Stimulated activated effector memory CD8-positive, alpha-beta T cell treated with anti-CD3 and anti-CD28 coated beads, Interleukin-12 subunit alpha, Interleukin-12 subunit beta, amount 100 ng/mL, for 72 hours (primary cell): ENCODE data around the gene ATP5F1E.

Source experiments
- ATAC-seq: fragments of 150-1000 bp; cut with Tn5 transposase; 2 replicates; pipeline ENCODE4 v1.10.0; 2021
- DNase-seq, 2 donors: peaks; one replicate each; pipeline ENCODE4 v3.0.0; 2021 to 2022; ENCODE audit warnings: low spot score in 2 of 2
- H3K27ac Mint-ChIP-seq: one replicate; pipeline ENCODE4 v1.8.0; 2022; ENCODE audit warnings: mild to moderate bottlenecking, mixed read lengths
- H3K36me3 Mint-ChIP-seq: one replicate; pipeline ENCODE4 v1.8.0; 2022; ENCODE audit warnings: mild to moderate bottlenecking, mixed read lengths
- H3K4me1 Mint-ChIP-seq: one replicate; pipeline ENCODE4 v1.8.0; 2022; ENCODE audit warnings: mixed read lengths
- H3K4me3 Mint-ChIP-seq: one replicate; pipeline ENCODE4 v1.8.0; 2022; ENCODE audit warnings: mild to moderate bottlenecking, mixed read lengths
- H3K9me3 Mint-ChIP-seq: one replicate; pipeline ENCODE4 v1.8.0; 2022; ENCODE audit warnings: mixed read lengths

The ATP5F1E gene

DNA sequence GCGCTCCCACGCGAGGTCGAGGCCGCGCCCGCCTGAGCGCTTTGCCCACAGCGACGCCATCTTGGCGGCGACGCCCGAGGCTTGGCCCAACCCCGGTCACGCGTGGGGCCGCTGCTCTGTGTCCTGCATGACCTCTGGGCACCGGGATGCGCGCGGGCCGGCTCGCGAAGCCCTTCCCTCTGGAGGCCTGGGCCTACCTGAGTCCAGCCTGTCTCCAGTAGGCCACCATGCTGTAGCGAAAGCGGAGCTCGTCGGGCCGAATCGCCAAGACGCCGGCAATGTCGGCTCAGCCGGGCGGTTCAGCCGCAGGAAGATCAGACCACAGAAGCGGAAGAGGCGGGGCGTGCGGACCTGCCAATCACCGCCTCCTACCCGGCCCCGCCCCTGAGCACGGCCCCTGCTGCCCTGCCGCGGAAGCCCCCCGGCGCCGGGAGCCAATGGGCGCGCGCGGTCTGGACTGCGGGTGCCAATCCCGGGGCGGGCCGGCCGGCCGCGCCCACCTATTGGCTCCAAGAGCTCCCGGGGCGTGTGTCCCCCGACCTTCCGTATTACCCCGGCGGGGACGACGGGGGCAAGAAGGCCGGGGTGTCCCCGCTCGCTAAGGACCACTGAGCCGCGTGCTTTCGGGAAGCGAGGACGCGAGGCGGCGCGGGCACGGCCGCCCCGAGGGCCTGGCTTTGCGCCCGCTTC, at the start of gene ATP5F1E:
Gene ATP5F1E, minus strand, starts transcription at position 313 of the 690 bp plus-strand sequence. Its CDS starts 84 bp downstream, at position 229.
- Mint-ChIP-seq H3K36me3 (peaks cover 92% of the 10 kb centered on the region), H3K4me1 (peaks cover 53% of the 10 kb centered on the region), H3K27ac (peak within 1 kb of the TSS; percentile 92), H3K9me3 (no peaks in the 10 kb centered on the region), H3K4me3 (peak within 1 kb of the TSS; percentile 86)
- peak; percentile 91 to 97 for DNase-seq
- ATAC-seq, result peak; percentile 97

DNA sequence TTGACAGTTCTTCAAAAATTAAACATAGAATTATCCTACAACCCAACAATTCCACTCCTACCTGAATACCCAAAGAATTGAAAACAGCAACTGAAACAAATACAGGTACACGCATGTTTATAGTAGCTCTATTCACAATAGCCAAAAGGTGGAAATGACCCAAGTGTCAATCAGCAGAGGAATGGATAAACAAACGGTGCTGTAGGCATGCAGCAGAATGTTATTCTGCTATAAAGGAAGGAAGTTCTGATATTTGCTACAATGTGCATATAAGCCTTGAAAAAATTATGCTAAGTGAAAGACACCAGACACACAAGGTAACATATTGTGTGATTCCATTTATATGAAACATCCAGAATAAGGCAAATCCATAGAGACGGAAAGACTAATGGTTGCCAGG, 48.9 kb upstream of the ATP5F1E start:
- Mint-ChIP-seq H3K4me1 (peaks cover 20% of the 10 kb centered on the region), H3K27ac (no peak overlapping the region), H3K9me3 (no peaks in the 10 kb centered on the region), H3K4me3 (no peak overlapping the region), H3K36me3 (peaks cover 4% of the 10 kb centered on the region)
- ATAC-seq (no peak), DNase-seq (no peak)

DNA sequence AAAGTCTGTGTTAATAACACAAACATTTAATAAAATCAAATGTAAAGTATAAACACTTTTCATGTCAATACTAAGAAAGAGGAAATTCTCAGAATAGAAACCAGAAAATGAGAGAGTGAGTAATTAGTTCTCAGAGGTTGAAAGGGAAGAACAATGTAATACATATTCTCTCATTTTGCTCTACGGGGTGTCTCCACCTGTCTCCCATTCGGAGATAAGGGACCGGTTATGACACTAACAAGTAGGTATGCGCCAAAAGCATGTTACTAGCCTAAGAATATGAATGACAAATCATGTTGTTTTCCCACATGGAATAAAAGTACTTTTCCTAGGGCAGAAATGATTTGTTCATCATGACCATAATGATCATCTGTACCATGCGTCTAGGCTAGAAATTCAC, 46.1 kb upstream of the ATP5F1E start:
- ATAC-seq (peak; percentile 74), DNase-seq (no peak)
- Mint-ChIP-seq H3K4me3 (no peak overlapping the region), H3K27ac (no peak overlapping the region), H3K36me3 (peaks cover 4% of the 10 kb centered on the region), H3K9me3 (no peaks in the 10 kb centered on the region), H3K4me1 (peaks cover 40% of the 10 kb centered on the region)

DNA sequence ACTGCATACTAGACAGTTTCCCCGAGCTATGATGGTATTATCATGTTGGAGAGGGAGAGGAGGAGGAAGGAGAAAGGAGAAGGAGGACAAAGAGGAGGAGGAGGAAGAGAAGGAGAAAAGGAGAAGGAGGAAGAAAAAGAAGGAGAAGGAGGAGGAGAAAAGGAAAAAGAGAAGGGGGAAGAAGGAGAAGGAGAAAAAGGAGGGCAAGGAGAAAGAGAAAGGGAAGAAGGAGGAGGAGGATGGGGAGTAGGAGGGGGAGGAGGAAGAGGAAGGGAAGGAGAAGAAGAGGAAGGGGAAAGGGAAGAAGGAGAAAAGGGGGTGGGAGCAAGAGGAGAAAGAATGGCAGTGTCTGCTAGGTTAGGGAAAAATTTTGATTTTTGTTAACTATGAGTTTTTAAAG, 45.6 kb upstream of the ATP5F1E start:
- Mint-ChIP-seq H3K27ac (no peak overlapping the region), H3K36me3 (peaks cover 4% of the 10 kb centered on the region), H3K9me3 (no peaks in the 10 kb centered on the region), H3K4me3 (peak overlapping the region; percentile 19), H3K4me1 (peaks cover 40% of the 10 kb centered on the region)
- ATAC-seq (no peak), DNase-seq (no peak)

DNA sequence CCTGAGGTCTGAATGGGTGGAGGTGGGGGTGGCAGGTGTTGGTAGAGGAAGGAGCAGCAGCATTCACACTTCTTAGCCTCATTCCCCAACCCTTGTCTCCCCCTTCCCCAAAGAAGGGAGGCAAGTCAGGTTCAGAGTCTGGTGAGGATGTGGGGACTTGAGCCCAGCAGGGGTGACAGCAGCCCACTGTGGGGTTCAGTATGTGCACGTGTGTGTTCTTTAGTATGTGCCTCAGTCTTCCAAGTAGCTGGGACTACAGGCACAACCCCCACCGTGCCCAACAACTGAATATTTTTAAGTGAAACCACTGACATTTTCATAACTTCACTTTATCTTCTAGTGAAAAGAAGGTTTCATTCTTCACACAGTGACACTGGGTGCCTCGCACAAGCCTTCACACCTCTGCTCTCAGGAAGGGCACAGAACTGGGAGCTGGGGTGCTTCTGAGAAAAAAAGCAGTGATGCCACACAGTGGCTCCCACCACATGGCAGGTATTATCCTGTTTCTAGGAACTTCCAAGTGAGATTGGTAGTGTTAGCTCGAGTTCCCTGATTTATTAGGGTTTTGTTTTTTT, 43.9 kb upstream of the ATP5F1E start:
- H3K9me3 Mint-ChIP-seq, result no peaks in the 10 kb centered on the region
- peak overlapping the region; percentile 30 for H3K4me3 Mint-ChIP-seq
- peak overlapping the region; percentile 40 for H3K27ac Mint-ChIP-seq
- peaks cover 4% of the 10 kb centered on the region for H3K36me3 Mint-ChIP-seq
- H3K4me1 Mint-ChIP-seq, result peaks cover 43% of the 10 kb centered on the region
- ATAC-seq, result peak; percentile 65
- no peak for DNase-seq

DNA sequence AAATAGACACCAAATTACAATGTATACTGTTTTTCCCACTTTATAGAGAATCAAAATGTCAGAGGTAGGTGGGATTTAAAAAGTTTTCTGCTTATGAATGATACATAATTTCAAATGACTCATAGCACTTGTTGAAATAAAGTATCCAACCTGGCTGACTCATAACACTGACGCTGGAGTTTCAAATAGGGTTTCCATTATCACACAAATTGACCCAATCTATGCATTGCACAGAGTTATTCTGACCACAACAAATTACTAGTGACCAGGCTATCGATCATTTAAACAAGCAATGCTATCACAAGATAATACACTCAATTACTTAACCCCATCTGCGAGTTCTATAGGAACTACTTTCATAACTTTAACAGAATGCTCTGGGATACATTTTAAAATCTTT, 42.3 kb upstream of the ATP5F1E start:
- DNase-seq (no peak), ATAC-seq (peak; percentile 84)
- Mint-ChIP-seq H3K9me3 (no peaks in the 10 kb centered on the region), H3K27ac (no peak overlapping the region), H3K36me3 (peaks cover 4% of the 10 kb centered on the region), H3K4me1 (peaks cover 47% of the 10 kb centered on the region), H3K4me3 (no peak overlapping the region)

DNA sequence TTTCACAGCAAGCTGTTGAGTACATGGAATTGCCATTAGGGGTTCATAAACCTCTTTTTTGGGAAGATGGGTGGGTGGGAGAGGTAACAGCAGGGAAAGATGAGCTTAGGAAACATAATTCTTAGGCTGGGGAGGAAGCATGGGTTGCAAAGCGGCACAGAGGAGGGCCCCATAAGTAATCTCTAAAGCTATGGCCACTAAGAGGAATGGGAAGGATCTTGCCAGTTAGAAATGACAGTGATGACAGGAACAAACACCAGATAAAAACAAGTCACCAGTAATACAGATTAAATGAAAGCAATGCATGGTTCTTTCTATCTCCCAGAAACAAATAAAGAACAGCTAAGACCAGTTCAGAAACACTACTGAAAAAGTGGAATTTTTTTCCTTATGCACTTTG, 41.4 kb upstream of the ATP5F1E start:
- peaks cover 4% of the 10 kb centered on the region for H3K36me3 Mint-ChIP-seq
- no peaks in the 10 kb centered on the region for H3K9me3 Mint-ChIP-seq
- no peak overlapping the region for H3K4me3 Mint-ChIP-seq
- H3K27ac Mint-ChIP-seq, result no peak overlapping the region
- ATAC-seq, result no peak
- peaks cover 45% of the 10 kb centered on the region for H3K4me1 Mint-ChIP-seq
- DNase-seq, result no peak

DNA sequence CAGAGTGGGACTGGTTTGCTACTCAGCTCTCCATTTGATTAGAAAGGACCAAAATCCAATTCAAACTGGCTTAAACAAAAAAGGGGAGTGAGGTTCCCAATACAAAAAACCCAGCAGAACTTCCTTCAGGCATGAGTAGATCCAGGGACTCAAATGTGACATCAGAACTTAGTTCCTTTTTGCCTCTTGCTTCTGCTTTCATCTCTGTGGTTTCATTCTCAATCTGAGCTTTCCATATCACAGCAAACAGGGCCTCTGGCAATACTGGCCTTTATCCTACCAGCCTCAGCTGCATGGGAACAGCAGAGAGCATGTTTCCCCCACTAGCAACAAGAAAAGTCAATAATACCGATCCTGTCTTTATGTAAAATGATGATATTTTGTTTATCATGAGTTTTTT, 39.1 kb upstream of the ATP5F1E start:
- Mint-ChIP-seq H3K27ac (no peak overlapping the region), H3K36me3 (no peaks in the 10 kb centered on the region), H3K4me1 (peaks cover 29% of the 10 kb centered on the region), H3K9me3 (no peaks in the 10 kb centered on the region), H3K4me3 (no peak overlapping the region)
- DNase-seq (no peak), ATAC-seq (no peak)

DNA sequence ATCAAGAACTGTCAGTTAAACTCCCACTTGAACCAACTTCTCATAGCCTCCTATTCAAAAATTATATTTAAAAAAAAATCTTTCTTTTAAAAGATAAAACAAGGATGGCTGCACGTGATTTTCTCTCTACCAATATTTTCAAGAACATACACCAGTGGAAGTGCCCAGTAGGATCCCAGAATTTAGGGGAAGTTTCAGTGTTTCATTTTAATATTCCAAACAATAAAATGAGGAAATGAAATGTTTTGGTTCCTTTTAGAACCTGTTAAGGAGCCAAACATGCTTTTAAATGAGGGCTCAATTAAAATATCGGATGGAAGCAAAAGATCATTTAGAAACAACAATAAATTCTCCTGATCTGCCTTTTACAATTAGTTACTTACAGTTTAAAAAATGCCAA, 36.9 kb upstream of the ATP5F1E start:
- Mint-ChIP-seq H3K4me1 (peaks cover 7% of the 10 kb centered on the region), H3K9me3 (no peaks in the 10 kb centered on the region), H3K36me3 (no peaks in the 10 kb centered on the region), H3K27ac (no peak overlapping the region), H3K4me3 (no peak overlapping the region)
- DNase-seq, result no peak
- no peak for ATAC-seq

DNA sequence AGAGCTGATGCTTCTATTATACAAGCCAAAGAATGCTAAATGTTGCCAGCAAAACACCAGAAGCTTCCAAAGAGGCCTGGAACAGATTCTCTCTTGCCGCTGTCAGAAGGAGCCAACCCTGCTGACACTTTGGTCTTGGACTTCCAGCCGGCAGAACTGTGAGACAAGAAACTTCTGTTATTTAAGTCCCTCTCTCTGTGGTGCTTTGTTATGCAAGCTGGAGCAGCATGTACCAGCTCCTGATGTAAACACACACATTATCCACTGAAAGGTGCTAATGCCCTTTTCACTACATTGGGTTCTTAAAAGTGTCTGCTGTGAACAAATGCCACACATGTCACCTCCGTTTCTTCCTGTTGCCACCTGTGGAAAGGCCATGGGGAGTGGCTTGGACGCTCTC, 36.4 kb upstream of the ATP5F1E start:
- no peak overlapping the region for H3K27ac Mint-ChIP-seq
- H3K36me3 Mint-ChIP-seq, result no peaks in the 10 kb centered on the region
- peaks cover 7% of the 10 kb centered on the region for H3K4me1 Mint-ChIP-seq
- ATAC-seq (no peak), DNase-seq (no peak)
- H3K4me3 Mint-ChIP-seq, result no peak overlapping the region
- H3K9me3 Mint-ChIP-seq, result no peaks in the 10 kb centered on the region

DNA sequence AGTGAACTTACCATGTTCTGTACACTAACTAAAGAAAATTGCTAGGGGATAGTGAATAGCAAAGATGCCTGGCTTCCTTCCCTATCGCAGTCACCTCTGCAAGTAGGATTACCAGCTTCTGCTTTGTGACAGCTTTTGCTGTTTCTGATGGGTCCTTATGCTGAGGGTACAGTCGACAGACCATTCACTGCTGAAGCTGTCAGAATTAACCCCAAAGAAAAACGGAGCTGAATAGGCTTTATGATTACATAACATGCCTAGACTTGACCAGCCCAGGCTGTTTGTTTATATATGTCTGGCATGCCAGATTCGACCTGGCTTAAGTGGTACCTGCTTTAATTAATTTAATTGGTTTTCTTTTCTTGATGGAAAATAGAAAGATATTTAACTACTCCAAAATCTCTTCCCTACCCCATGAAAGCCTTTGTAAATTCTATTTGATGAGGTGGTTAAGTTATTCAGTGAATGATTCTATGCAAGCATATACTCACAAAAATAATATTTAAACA, 32.1 kb upstream of the ATP5F1E start:
- ATAC-seq, result no peak
- Mint-ChIP-seq H3K36me3 (no peaks in the 10 kb centered on the region), H3K4me1 (no peaks in the 10 kb centered on the region), H3K9me3 (no peaks in the 10 kb centered on the region), H3K27ac (no peak overlapping the region), H3K4me3 (no peak overlapping the region)
- DNase-seq, result no peak

DNA sequence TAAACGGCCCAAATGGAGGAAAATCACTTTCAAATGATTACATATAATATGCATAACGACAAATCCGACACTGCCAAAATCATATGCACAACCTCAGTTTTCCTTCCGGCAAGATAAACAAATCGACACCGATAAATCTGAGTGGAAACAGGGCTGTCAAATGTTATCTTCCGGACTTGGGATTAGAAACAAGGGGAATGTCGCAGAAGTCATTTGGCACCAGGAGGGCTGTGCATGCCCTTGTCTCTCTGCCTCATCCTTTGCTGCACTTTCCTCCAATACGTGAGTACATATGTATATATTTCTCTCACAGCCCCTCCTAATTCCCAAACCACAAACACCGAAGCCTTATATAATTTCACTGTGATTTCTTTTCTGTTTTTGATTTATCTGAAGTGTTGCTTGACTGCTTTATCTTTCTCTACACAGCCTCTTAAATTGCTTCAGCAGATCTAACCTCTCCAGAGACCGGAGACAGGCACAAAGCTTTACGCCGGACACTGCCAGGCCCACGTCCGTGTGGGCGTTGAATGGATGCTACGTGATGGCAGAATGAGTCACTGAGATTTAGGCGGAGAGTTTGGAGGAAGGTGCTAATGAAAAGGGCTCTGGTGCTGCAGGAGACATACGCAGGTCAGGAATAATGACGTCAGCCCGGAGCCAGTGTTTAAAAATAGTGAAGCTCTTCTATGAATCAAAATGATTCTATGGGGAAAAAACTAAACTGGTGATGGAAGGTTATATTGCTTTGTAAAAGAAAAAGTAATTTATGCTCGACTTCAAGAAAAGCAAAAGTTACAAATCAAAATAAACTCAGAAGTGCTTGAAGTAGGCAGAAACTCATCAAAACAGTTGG, 31.5 kb upstream of the ATP5F1E start:
- H3K36me3 Mint-ChIP-seq, result no peaks in the 10 kb centered on the region
- H3K27ac Mint-ChIP-seq, result no peak overlapping the region
- H3K4me1 Mint-ChIP-seq, result no peaks in the 10 kb centered on the region
- H3K4me3 Mint-ChIP-seq, result no peak overlapping the region
- no peak for DNase-seq
- H3K9me3 Mint-ChIP-seq, result no peaks in the 10 kb centered on the region
- ATAC-seq, result no peak

DNA sequence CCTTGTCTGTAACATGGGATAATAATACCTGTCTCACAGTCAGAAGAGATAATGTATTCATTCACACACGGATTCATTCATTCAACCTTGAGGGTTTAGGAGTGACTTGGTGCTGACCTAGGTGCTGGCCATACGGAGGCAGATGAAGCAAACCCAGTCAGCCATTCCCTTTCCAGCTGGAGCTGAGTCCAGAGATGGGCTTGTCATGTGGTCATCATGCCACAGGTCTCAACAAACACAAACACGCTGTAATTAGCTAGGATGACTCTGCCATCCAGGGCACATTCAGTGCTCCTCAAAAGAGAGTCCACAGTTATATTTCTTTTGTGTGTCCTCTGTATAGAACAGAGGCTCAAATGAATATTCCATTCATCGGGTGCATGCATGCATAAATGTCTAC, 29.9 kb upstream of the ATP5F1E start:
- DNase-seq, result no peak
- no peak overlapping the region for H3K27ac Mint-ChIP-seq
- no peaks in the 10 kb centered on the region for H3K9me3 Mint-ChIP-seq
- no peaks in the 10 kb centered on the region for H3K4me1 Mint-ChIP-seq
- no peaks in the 10 kb centered on the region for H3K36me3 Mint-ChIP-seq
- no peak overlapping the region for H3K4me3 Mint-ChIP-seq
- ATAC-seq, result no peak

DNA sequence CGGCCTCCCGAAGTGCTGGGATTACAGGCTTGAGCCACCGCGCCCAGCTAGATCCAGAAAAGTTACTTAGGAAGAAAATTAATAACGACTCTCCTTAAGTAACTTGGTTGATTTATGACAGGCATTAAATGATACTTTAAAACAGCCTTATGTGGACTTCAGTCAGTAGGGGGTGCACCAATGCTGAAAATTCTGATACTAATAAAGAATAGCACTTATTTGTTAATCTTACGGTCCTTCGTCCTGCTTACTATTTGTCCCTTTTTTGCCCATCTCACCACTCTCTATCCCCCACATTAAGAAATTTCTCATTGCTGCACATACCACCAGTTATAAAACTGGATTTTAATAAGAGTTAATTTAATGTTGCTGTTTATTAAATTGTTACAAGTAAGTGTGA, 23.2 kb upstream of the ATP5F1E start:
- H3K27ac Mint-ChIP-seq, result no peak overlapping the region
- no peaks in the 10 kb centered on the region for H3K9me3 Mint-ChIP-seq
- no peaks in the 10 kb centered on the region for H3K4me1 Mint-ChIP-seq
- no peak for DNase-seq
- ATAC-seq, result no peak
- no peaks in the 10 kb centered on the region for H3K36me3 Mint-ChIP-seq
- no peak overlapping the region for H3K4me3 Mint-ChIP-seq

DNA sequence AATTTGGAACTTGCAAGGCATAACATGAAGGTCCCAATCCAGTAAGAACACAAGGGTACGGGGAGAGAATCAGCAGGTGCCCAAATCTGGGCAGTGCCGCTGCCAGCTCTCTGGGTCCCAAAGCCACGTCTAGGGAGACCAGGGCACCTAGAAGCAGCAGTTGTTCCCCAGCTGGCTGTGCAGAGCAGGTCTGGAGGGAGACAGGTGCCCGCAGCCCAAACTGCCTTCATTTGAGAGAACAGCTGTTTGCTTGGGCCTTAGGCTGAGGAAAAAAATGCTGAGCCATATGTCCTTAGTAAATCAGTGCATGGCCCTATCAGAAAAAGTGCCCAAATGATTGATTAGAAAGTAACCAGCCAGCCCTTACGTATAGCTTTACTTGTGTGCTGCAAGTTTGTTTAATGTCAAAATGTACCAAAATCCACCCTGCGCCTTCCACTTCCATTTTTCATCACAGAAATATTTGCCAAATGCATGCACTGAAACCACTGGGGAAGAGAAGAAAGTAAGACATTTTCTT, 19.6 kb upstream of the ATP5F1E start:
- no peak overlapping the region for H3K4me3 Mint-ChIP-seq
- H3K4me1 Mint-ChIP-seq, result peaks cover 10% of the 10 kb centered on the region
- no peaks in the 10 kb centered on the region for H3K9me3 Mint-ChIP-seq
- no peak for ATAC-seq
- H3K27ac Mint-ChIP-seq, result no peak overlapping the region
- peaks cover 6% of the 10 kb centered on the region for H3K36me3 Mint-ChIP-seq
- DNase-seq, result no peak
